IPS-15b (cell line): ENCODE data around the gene COQ8A.

Experiments used
- H3K27me3 ChIP-seq: one replicate; pipeline ENCODE4 v1.6.1; 2013; ENCODE audit warnings: low read length; ENCODE audit not compliant: control insufficient read depth, insufficient read depth
- H3K36me3 ChIP-seq: one replicate; pipeline ENCODE4 v1.6.1; 2013; ENCODE audit warnings: low read length; ENCODE audit not compliant: control insufficient read depth, insufficient read depth
- H3K4me1 ChIP-seq: one replicate; pipeline ENCODE4 v1.6.1; 2013; ENCODE audit warnings: mild to moderate bottlenecking, low read length; ENCODE audit not compliant: control insufficient read depth, insufficient read depth
- H3K4me3 ChIP-seq: one replicate; pipeline ENCODE4 v1.5.1; 2013; ENCODE audit warnings: low read depth, low read length
- H3K9ac ChIP-seq: one replicate; pipeline ENCODE4 v1.6.1; 2013; ENCODE audit warnings: low read depth, mild to moderate bottlenecking, low read length
- H3K9me3 ChIP-seq: one replicate; pipeline ENCODE4 v1.6.1; 2013; ENCODE audit warnings: mild to moderate bottlenecking, low read length; ENCODE audit not compliant: control insufficient read depth, insufficient read depth

The COQ8A gene

GRCh38 chr1:226940029-226940805 is at the start of gene COQ8A:
Gene COQ8A (plus strand): TSS chr1:226940294. CDS start chr1:226961386, 21,092 bp downstream.
- peak within 1 kb of the TSS; percentile 60 for H3K4me3 ChIP-seq
- no peaks in the 10 kb centered on the region for H3K9me3 ChIP-seq
- no peaks in the 10 kb centered on the region for H3K4me1 ChIP-seq

GRCh38 chr1:226890331-226891108 is 49.6 kb upstream of the COQ8A start:
- Histone ChIP-seq H3K9ac (no peak overlapping the region), H3K27me3 (no peaks in the 10 kb centered on the region), H3K36me3 (peaks cover 6% of the 10 kb centered on the region), H3K4me3 (no peak overlapping the region), H3K9me3 (no peaks in the 10 kb centered on the region), H3K4me1 (no peaks in the 10 kb centered on the region)

More at GRCh38 chr1:226940029-226940805, at the start of gene COQ8A:
- Histone ChIP-seq H3K9ac (no peak within 1 kb of the TSS), H3K36me3 (no peaks in the 10 kb centered on the region), H3K27me3 (peaks cover 7% of the 10 kb centered on the region)

GRCh38 chr1:226891346-226891745 is 48.7 kb upstream of the COQ8A start:
- no peaks in the 10 kb centered on the region for H3K9me3 ChIP-seq
- H3K9ac ChIP-seq: no peak overlapping the region
- no peaks in the 10 kb centered on the region for H3K4me1 ChIP-seq
- no peak overlapping the region for H3K4me3 ChIP-seq
- H3K36me3 ChIP-seq: peaks cover 6% of the 10 kb centered on the region
- H3K27me3 ChIP-seq: no peaks in the 10 kb centered on the region

GRCh38 chr1:226891846-226892523 is 48.1 kb upstream of the COQ8A start:
- H3K9ac ChIP-seq: no peak overlapping the region
- H3K4me1 ChIP-seq: no peaks in the 10 kb centered on the region
- H3K4me3 ChIP-seq: no peak overlapping the region

GRCh38 chr1:226892524-226892875 is 47.6 kb upstream of the COQ8A start:
- Histone ChIP-seq H3K36me3 (peaks cover 6% of the 10 kb centered on the region), H3K9ac (no peak overlapping the region), H3K27me3 (no peaks in the 10 kb centered on the region), H3K4me1 (no peaks in the 10 kb centered on the region), H3K9me3 (no peaks in the 10 kb centered on the region), H3K4me3 (no peak overlapping the region)

More at GRCh38 chr1:226891846-226892523, 48.1 kb upstream of the COQ8A start:
- H3K36me3 ChIP-seq: peaks cover 6% of the 10 kb centered on the region
- H3K27me3 ChIP-seq: no peaks in the 10 kb centered on the region
- H3K9me3 ChIP-seq: no peaks in the 10 kb centered on the region

GRCh38 chr1:226893936-226894335 is 46.2 kb upstream of the COQ8A start:
- H3K4me1 ChIP-seq: no peaks in the 10 kb centered on the region
- no peaks in the 10 kb centered on the region for H3K27me3 ChIP-seq
- H3K36me3 ChIP-seq: peaks cover 4% of the 10 kb centered on the region
- no peaks in the 10 kb centered on the region for H3K9me3 ChIP-seq
- no peak overlapping the region for H3K9ac ChIP-seq
- no peak overlapping the region for H3K4me3 ChIP-seq

- peaks cover 4% of the 10 kb centered on the region for H3K36me3 ChIP-seq
- H3K4me1 ChIP-seq: no peaks in the 10 kb centered on the region
- no peak overlapping the region for H3K4me3 ChIP-seq
- no peak overlapping the region for H3K9ac ChIP-seq
- no peaks in the 10 kb centered on the region for H3K27me3 ChIP-seq
- H3K9me3 ChIP-seq: no peaks in the 10 kb centered on the region
Observed at GRCh38 chr1:226894826-226895225, 45.3 kb upstream of the COQ8A start.

GRCh38 chr1:226895644-226896043 is 44.5 kb upstream of the COQ8A start:
- Histone ChIP-seq H3K4me3 (no peak overlapping the region), H3K9me3 (no peaks in the 10 kb centered on the region), H3K36me3 (no peaks in the 10 kb centered on the region), H3K9ac (no peak overlapping the region), H3K4me1 (no peaks in the 10 kb centered on the region), H3K27me3 (no peaks in the 10 kb centered on the region)

- H3K9me3 ChIP-seq: no peaks in the 10 kb centered on the region
- H3K4me3 ChIP-seq: no peak overlapping the region
- no peaks in the 10 kb centered on the region for H3K4me1 ChIP-seq
- no peaks in the 10 kb centered on the region for H3K27me3 ChIP-seq
- no peaks in the 10 kb centered on the region for H3K36me3 ChIP-seq
- H3K9ac ChIP-seq: no peak overlapping the region
Observed at GRCh38 chr1:226898246-226898645, 41.8 kb upstream of the COQ8A start.

- H3K9ac ChIP-seq: no peak overlapping the region
Observed at GRCh38 chr1:226901421-226901820, 38.7 kb upstream of the COQ8A start.

GRCh38 chr1:226902601-226903000 is 37.5 kb upstream of the COQ8A start:
- Histone ChIP-seq H3K9ac (no peak overlapping the region), H3K36me3 (no peaks in the 10 kb centered on the region), H3K27me3 (no peaks in the 10 kb centered on the region), H3K4me1 (no peaks in the 10 kb centered on the region), H3K9me3 (no peaks in the 10 kb centered on the region), H3K4me3 (no peak overlapping the region)

More at GRCh38 chr1:226901421-226901820, 38.7 kb upstream of the COQ8A start:
- no peaks in the 10 kb centered on the region for H3K36me3 ChIP-seq
- H3K4me3 ChIP-seq: no peak overlapping the region
- no peaks in the 10 kb centered on the region for H3K27me3 ChIP-seq
- H3K9me3 ChIP-seq: no peaks in the 10 kb centered on the region
- no peaks in the 10 kb centered on the region for H3K4me1 ChIP-seq
